GM19025 (cell line): ENCODE data around the gene ATP6AP2.
A peak's percentile ranks its signal among the peaks of the same experiment; 100 is the strongest.
"Not testable (repeated sequence)": the region's sequence is repeated elsewhere in the genome, so short reads cannot be mapped to it uniquely, and the experiment has no call there.

Experiments used
- ATAC-seq: cut with Tn5 transposase; IDR thresholded peaks from one replicate; pipeline ENCODE4 v1.9.1; 2021; ENCODE audit warnings: mild to moderate bottlenecking, low read depth, moderate library complexity; ENCODE audit not compliant: unreplicated experiment

ATP6AP2 gene, protein sequence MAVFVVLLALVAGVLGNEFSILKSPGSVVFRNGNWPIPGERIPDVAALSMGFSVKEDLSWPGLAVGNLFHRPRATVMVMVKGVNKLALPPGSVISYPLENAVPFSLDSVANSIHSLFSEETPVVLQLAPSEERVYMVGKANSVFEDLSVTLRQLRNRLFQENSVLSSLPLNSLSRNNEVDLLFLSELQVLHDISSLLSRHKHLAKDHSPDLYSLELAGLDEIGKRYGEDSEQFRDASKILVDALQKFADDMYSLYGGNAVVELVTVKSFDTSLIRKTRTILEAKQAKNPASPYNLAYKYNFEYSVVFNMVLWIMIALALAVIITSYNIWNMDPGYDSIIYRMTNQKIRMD

DNA sequence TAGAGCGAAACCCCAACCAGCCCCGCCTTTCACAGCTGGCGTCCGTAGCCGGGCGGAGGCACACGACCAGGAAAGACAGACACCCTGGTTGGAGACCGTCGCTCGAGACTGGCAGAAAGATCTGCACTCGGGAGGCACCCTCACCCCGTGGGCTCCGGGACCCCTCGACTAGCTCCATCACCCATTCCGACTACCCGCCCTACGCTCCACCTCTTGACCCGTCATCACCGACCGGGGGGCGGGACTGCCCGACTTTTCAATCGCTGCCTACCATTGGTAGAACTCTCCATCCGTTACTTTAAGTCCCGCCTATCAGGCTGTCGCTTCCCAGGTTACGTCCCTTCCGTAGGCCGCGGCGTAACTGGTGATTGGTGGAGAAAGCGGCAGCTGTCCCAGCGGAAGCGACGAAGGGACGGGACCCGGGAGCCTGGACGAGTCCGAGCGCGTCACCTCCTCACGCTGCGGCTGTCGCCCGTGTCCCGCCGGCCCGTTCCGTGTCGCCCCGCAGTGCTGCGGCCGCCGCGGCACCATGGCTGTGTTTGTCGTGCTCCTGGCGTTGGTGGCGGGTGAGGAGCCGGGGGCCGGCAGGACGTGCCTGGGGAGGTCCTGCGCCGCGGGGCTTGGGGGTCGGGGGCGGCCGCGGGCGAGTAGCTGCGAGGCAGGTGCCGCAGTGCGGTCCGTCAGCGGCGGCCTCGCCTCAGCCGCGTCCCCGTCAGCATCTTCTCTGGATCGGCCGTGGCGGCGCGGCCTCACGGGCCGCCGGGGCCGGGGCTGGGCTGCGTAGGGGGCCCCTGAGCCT lies at the start of gene ATP6AP2:
Gene ATP6AP2, plus strand, starts transcription at position 434 of the 799 bp plus-strand sequence. Its CDS starts 96 bp downstream, at position 530.
- peak; percentile 96 for ATAC-seq

DNA sequence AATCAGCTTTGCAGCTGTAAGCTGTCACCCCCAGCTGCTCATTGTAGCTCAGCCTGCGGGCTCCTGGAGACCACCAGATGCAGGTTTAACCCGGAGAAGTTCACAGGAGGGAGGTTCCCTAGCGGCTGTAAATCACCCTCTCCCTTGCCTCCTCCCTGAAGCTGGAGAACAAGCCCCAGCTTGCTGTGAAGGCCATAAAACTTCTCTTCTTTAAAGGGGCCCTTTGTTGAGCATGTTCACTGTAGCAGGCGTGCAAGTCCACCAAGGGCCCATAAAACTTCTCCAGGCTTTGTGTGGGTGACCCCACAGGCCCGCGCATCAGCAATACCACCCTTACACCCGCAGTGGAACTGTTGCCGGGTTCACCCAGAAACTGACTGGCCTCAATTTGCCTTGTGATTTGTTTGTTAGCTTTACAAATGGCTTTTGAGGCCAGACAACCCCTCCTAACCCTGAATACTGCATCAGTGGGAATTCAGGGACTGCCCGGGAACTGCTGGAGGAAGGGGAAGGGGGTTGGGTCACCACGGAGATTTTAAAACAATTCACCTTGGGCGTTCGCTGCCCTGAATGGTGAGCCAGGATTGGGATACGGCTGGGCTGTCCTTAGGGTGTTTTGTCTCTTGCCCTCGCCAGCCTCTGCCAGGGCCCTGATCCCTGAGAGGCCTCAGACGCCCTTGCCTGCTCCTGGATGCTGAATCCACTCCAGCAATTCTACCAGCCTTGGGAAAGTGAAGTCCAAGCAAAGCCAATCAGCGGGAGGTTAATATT lies 49.5 kb upstream of the ATP6AP2 start:
- no peak for ATAC-seq

DNA sequence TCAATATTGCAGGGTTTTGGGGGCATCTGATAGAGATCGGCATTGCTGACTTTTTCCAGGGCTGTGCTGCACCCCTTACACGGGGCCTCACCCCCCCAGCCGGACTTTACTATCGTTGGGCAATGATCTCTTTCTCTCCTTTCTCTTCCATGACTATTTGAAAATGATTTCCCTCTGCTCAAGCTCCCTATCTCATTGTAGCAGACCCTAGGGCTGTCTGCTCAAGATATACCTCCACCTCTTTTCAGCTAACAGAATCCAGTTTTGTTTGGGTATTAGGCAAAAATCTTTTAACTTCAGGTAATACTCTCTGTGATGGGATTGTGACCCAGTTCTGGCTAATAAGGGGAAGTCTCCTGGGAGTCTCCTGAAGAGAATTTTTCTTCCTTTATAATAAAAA lies 43.5 kb upstream of the ATP6AP2 start:
- no peak for ATAC-seq

DNA sequence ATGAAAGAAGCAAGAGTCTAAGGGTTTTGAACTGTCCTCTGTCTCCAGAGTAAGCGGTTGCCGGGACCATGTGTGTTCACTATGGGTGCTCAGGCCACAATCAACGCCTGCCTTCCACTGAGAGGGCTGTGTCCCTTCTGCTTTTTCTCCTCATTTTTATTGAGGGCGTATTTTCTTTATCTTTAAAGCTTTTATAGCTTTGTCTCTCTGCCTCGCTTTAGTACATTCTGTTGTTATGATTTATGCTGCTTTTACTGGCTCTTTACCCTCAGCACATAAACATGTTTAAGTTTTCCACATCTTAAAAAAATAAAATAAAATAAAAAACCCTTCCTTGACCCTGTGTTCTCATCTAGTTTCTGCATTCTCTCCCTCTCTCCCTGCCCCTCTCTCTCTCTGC lies 42.4 kb upstream of the ATP6AP2 start:
- no peak for ATAC-seq

DNA sequence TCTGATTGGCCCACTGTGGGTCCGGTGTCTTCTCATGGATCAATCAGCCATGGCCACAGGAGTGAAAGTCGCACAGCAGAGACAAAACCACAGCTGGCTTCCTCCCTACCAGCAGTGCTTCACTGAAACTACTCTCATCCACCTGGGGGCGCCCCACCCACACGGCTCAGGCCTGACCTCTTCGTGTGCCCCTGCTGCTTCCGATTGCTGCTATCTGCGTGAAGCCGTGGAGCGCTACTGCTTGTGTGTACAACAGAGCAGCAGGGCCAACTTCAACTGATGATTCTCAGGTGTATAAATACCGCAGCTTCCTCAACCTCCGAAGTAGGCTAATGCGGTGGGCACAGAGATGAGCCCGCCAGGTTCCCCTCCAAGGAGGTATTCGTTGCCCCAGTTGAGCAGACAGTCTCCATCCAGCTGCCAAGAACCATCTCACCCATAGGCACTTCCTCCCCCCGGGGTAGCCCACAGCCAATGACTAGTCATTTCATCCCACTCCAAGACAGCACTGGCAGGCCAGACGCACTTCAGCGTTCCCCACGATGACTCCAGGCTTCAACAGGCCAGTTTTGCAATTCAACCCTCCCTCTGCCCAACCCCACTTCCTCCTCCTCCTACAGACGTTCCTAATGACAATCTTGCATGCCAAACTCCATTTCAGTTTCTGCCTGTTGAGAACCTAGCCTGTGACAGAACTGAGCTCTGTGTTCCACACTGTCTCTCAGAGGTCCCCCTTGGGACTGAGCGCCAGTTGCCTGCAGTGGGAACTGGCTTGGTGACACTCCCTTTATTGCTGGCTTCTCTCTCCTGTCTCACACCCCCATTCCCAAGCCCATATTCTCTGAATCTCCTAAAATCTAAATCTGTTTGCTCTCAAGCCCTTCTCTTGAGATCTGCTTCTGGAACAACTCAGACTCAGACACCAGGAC lies 41.3 kb upstream of the ATP6AP2 start:
- ATAC-seq: peak; percentile 62

DNA sequence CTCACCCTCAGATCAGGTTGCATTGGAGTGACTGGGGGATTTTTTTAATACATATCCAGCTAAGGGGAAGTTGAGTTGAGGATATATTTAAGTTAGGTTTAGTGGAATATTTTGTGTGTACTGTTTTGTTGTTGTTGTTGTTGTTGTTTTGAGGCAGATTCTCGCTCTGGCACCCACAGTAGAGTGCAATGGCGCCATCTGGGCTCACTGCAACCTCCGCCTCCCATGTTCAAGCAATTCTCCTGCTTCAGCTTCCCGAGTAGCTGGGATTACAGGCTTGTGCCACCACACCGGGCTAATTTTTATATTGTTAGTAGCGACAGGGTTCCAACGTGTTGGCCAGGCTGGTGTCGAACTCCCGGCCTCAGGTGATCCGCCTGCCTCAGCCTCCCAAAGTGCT lies 38.6 kb upstream of the ATP6AP2 start:
- ATAC-seq: no peak

DNA sequence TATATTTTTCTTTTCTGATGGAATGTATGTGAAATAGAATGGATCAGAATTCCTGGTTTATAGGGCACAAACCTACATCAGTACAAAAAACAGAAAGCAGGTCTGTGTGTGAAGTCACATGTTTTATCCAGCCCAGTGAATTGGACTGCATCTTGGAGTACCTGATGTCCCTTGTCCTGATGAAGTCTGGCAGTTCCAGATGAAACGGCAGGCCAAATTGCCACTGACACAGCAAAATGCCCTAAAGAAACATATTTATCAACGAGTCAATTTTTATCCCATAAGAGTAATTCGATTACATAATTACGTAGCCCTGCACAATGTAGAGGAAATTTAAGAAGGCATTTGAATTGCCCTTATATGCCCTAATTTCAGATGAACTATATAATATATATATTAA lies 37.8 kb upstream of the ATP6AP2 start:
- no peak for ATAC-seq

DNA sequence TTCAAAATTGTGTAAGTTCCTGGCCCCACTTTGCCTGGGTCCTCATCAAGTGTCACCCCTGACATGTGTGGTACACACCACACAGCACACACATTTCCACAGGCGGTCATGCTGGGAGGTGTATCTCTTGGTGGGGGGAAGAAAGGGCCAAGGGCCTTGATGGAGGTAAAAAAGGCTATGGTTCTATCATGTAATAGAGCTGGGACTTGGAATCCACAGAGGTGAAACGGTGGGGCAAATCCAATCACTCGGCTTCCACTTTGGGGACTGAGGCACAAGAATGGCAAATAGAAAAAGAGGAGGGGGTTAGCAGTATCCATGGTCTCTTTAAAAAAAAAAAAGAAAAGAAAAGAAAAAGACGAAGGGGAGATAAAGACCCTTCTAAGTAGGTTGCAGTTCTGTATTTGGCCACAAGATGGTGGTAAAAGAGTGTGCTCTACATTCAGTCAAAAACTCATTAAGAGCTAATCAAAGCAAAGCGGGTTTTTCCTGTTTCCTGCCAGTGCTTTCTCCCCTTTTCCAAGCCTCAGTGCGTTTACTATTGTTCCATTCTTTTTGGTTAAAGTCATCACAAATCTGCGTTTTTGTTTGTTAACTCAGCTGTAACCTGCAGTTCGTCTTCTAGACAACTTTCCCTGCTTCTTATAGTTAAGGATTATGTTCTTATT lies 37.0 kb upstream of the ATP6AP2 start:
- no peak for ATAC-seq

DNA sequence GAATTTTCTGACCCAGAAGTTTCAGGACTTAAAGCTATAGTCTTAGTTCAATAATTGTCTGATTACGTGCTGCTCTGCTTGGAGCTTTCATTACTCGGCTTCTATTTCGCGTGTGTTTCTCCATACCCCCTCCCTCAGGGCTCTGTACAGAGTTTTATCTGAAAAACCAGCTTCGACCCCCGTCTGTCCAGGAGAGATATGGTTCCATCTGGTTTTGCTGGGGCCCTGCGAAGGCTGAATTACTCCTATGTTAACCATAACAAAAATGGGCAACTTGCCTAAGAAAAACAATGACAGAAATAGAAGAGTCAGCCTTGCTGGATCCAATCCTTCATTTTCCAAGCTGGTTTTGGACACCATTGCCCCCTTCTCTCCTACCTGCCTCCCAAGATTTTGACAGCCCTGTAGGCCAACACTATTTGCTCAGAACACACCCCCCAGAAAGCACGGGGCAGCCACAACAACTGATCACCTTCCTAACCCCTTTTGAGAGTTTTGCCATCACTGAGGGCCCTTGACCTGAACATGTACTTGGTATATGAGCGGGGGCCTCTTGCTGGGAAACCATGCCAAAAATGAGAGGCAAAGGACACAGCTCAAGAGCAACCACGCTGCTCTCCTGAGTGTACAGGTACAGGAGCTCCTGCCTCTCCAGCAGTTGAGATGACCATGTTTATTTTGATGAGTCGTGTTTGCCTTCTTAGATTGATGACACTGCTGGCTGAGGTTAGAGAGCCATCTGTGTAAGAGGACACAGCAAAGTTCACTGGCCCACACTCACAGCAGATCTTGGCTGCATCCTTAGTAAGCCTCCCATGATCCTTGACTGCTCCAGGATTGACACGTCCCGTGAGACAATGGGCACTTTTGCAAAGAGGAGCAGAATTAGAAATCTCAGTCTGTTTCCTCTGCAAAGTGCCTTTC lies 36.2 kb upstream of the ATP6AP2 start:
- no peak for ATAC-seq

DNA sequence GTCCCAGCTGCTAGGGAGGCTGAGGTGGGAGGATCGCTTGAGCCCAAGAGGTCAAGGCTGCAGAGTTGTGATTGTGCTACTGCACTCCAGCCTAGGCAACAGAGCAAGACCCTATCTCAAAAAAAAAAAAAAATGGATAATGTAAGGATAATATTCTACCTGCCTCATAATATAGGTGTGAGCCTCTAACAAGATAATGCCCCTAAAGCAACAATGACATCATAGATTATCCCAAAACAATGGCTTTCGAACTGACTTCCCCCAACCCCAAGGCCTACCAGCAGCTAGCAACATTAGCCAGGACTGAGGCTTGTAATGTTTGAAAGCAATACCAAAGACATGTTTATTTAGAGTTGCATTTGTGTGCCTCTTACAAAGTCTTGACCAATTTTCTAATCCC lies 33.9 kb upstream of the ATP6AP2 start:
- no peak for ATAC-seq

DNA sequence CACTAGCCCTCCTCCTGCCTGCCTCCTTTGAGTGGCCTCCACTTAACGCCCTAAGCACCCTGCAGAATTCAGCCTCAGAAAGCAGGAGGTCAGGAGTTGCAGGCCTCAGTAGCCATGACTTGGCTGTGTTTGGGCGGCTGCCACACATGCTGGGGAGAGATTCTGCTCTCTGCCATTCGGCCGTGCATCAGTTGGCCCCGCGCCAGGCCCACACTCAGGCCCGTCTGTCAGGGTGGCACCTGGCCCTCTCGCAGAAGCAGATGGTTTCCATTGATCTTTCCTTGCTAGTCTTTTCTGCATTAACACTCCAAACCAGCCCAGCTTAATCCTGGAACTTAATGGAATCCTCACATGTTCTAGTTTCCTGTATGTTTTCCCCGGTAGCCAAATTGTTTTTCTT lies 30.7 kb upstream of the ATP6AP2 start:
- ATAC-seq: no peak

DNA sequence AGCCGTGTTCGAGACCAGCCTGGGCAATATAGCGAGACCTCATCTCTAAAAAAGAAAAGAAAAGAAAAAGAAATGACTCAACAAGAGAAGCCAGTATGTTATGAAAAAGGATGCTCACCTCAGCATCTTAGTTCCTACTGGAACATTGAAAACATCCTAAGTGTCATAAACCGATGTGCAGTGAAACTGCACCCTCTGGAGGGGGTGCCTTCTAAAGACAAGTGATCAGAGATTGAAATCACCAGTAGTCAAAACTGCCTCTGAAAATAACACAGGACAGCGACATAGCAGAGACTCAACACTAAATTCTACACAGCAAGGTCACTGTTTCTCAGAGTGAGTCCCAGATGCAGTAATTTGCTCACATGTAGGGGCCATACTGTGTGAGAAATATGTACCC lies 28.0 kb upstream of the ATP6AP2 start:
- no peak for ATAC-seq

DNA sequence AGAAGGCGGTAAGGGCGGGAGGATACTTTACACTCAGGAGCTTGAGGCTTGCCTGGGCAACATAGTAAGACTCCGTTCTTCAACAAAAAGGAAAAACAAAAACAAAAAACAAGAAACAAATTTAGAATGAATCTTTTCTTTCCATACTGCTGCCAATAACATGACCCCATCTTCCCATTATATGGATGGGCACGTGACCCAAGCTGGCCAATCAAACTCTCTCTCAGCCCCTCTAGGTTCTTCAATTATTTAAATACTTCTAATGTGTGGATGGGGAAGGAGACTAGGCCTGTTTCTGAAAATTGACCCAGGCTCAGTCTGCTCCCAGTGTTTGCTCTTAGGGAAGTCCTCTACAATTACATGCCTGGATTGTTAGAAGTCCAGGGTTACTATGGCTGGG lies 22.2 kb upstream of the ATP6AP2 start:
- ATAC-seq: no peak

DNA sequence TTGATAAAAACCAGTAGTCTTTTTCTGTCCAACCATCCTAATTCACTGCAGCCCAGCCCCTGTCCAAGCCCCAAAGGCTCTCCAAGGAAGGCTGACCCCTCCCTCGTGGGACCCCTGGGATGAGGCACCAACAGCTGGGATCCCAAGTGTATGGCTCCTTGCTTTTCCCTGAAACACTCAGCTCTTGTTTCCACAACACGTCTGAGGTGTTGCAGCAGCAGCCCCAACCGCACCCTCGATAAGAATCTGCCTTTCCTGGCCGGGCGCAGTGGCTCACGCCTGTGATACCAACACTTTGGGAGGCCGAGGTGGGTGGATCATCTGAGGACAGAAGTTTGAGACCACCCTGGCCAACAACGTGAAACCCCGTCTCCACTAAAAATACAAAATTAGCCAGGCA lies 17.0 kb upstream of the ATP6AP2 start:
- ATAC-seq: no peak

DNA sequence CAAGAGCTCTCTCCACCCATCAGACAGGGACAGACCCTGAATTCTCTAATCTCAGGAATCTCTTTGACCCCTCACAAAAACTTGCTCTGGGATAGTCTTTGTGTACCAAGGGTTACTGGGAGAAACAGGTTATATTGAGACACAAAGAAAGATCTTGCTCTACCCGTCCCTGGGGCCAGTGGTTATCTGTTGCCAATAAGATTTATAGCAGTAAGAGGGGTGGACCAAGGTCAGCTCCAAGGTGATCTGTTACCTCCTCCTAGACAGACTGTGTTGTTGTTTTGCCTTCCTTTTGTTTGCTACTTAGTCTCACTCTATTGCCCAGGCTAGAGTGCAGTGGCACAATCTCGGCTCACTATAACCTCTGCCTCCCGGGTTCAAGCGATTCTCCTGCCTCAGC lies 16.3 kb upstream of the ATP6AP2 start:
- ATAC-seq: no peak

DNA sequence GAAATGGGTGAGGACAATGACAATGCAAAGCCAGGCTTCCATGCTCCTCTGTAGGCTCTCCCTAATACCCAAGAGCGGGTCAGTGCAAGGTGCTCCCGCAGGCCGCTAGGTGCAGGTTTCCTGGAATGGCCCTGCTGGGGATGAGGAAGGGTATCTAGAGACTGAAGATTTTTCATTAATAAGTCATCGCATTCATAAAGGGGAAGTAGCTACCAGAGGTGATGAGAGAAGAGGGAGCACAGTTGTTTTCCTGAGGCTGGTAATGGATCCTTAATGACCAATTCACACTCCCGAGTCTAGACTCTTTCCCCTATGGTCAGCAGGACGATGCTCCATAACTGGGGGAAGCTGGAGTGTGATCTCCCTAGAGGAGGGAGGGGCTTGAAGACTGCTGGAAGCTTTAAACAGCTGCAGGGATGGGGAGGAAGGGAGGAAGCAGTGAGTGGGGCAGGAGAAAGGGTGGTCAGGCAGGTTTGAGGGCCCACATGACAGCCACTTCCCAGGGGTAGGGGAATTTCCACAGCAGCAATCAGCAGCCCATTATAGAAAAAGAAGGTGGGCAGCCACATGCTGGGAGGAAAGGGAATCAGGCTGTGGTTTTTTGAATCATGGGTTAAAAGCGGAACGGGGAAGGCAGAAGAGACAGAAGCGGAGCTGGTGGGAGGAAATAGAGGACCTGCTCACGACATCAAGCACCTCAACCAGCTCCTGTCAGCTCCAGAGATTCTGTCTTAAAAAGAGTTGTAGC lies 10.2 kb upstream of the ATP6AP2 start:
- no peak for ATAC-seq

DNA sequence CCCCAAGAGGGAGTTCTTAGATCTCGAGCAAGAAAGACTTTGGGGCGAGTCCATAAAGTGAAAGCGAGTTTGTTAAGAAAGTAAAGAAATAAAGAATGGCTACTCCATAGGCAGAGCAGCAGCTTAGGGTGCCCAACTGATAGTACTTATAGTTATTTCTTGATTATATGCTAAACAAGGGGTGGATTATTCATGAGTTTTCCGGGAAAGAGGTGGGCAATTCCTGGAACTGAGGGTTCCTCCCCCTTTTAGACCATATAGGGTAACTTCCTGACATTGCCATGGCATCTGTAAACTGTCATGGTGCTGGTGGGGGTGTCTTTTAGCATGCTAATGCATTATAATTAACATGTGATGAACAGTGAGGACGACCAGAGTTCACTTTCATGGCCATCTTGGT lies 9.6 kb upstream of the ATP6AP2 start:
- not testable (repeated sequence) for ATAC-seq

DNA sequence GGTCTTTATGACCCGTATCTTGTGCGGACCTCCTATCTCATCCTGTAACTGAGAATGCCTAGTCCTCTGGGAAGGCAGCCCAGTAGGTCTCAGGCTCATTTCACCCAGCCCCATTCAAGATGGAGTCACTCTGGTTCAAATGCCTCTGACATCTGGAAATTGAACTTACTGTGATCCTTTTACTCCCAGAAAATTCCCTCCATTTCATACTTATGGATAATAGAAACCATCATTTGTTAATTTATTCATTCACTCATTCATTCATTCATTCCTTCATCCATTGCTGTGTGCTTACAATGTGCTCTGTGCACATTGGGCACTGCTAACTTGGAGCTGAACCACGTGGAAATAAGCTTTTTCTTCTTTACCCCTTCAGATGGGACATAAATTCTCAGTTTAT lies 9.2 kb upstream of the ATP6AP2 start:
- ATAC-seq: no peak
